ENCODE results near the gene PIGP.
"Not testable (repeated sequence)": the region's sequence is repeated elsewhere in the genome, so short reads cannot be mapped to it uniquely, and the experiment has no call there.

The PIGP gene

DNA sequence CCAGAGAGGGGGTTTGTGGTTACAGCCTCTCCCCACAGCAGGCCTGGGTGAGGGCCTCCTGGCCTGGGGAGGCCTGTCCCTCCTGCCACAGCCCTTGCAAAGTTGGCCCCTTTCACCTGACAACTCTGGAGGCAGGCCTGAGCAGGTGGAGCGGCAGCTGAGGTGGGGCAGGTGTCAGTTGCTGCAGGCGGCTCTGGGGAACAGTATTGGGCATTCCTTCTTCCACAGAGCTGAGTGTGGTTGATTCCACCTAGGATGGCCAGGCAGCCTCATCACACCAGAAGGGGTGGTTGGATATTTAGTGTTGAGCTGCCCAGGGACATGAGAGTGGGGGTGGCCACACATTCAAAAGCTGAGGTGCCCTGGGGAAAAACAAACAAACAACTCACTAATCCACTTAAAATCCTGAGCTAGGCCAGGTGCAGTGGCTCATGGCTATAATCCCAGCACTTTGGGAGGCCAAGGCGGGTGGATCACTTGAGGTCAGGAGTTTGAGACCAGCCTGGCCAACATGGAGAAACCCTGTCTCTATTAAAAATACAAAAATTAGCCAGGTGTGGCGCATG lies 31.1 kb downstream of the PIGP start:
- DNase-seq = no peak

DNA sequence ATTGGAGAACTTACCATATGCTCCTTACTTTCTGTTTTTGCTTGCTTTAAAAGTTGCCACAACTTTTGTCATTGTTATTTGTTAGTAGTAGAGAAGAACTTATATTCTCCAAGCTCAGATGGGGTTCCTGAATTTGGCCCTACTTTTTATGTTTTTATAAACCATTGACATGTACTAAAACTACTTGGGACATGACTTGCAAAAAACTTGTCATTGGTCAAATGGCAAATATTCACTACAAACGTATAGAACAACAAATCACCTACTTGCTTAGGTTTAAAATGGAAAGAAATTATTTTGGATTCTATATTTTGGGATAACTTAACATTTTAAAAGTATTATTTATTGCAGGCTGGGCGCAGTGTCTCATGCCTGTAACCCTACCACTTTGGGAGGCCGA lies 32.7 kb downstream of the PIGP start:
- no peak for DNase-seq

DNA sequence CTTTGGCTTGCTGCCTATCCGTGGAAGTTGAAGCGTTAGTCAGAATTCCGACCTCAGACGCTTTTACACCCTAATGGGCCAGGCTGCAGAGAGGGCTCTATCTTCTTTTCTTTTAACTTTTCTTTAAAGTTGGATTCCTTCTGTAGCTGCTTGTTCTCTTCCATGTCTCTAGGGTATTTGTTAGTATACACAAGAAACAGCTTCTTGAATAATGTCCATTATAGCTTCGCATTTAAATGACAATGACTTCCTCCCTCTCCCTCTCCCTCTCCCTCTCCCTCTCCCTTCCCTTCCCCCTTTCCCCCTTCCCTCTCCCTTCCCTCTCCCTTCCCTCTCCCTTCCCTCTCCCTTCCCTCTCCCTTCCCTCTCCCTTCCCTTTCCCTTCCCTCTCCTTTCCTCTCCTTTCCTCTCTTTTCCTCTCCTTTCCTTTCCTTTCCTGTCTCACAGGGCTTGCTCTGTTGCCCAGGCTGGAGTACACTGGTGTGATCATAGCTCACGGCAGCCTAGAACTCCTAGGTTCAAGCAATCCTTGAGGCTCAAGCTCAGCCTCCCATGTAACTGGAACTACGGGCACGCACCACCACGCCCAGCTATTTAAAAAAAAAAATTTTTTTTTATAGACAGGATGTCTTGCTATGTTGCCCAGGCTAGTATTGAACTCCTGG lies 33.3 kb downstream of the PIGP start:
- DNase-seq = no peak

DNA sequence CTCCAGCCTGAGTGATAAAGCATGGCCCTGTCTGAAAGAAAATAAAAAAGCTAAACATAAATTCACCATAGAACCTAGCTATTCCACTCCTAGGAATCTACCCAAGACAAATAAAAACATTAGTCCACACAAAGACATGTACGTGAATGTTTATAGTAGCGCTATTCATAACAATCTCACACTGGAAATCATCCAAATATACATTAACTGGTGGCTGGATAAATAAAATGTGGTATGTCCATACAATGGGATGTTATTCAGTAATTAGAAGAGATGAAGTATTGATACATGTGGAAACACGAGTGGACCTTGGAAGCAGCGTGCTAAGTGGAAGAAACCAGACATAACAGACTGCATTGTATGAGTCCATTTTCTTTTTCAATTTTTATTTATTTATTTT lies 36.7 kb downstream of the PIGP start:
- DNase-seq = no peak

DNA sequence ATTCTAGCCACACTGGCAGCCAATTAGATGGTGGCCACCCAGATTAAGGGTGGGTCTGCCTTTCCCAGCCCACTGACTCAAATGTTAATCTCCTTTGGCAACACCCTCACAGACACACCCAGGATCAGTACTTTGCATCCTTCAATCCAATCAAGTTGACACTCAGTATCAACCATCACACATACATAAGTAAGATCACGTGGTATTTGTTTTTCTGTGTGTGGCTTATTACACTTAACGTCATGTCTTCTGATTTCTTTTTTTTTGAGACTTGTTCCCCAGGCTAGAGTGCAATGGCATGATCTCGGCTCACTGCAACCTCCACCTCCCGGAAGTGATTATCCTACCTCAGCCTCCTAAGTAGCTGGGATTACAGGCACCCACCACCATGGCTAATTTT lies 38.5 kb downstream of the PIGP start:
- not testable (repeated sequence) for DNase-seq

DNA sequence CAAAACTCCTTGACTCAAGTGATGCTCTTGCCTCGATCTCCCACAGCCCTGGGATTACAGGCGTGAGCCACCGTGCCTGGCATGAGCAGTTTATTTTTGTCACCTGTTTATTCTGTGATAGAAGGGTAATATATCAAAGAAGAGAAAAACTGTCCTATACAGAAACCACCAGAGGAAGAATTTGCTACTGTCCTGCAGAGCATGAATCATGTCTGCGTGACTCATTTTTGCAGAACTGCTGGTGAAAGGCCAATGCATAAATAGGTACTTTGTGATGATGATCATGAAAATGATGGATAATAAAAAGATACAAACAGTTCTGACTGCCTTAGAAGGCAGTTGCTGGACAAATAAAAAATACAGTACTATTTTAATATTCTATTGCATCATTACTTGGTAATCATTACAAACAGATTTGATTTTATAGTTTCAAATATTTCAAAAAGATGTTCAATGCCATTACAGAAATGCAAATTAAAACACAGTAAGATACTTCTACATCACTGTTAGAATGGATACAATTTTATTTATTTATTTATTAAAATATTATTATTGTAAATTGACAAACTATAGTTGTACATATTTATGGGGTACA lies 39.9 kb downstream of the PIGP start:
- DNase-seq = no peak

DNA sequence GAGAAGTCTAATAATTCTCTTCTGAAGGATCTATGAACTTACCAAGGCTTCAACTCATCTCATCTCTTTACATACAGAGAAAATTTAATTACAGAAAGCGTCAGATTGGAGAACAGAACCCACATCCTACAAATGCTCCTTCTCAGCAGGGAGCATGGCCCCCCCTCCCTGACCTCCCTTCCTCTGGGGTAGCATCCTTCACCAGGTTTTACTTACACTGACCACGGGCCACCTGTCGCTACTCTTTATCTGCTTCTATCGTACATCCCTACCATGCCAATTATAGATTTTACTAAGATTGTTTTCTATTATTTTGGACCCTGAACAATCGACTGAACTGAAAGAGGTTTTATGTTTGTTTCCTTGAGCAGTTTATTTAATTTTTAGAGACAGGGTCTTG lies 40.6 kb downstream of the PIGP start:
- DNase-seq = no peak

DNA sequence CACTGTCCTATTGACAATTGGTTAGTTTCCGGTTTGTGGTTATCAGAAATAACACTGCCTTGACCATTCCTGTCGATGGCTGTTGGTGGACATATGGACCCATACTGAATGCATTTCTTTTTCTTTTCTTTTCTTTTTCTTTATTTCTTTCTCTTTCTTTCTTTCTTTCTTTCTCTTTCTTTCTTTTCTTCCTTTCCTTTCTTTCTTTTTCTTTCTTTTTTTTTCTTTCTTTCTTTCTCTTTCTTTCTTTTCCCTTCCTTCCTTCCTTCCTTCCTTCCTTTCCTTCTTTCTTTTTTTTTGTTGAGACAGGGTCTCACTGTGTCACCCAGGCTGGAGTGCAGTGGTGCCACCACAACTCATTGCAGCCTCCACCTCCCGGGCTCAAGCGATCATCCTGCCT lies 42.0 kb downstream of the PIGP start:
- DNase-seq = no peak

DNA sequence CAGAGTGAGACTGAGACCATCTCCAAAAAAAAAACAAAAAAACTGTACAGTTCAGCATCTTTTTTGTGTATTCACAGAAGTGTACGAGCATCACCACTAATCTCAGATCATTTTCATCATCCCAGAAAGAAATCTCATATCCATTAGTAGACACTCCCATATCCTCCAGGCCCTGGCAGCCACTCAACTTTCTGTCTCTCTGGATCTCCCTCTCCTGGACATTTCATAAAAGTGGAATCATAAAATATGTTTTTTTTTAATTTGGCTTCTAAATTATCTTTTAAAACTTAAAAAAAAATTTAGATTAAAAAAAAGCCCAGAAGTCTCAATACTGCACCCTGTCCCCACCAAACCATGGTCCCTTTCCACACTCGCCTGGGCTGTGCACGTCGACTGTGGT lies 44.3 kb downstream of the PIGP start:
- DNase-seq = no peak

DNA sequence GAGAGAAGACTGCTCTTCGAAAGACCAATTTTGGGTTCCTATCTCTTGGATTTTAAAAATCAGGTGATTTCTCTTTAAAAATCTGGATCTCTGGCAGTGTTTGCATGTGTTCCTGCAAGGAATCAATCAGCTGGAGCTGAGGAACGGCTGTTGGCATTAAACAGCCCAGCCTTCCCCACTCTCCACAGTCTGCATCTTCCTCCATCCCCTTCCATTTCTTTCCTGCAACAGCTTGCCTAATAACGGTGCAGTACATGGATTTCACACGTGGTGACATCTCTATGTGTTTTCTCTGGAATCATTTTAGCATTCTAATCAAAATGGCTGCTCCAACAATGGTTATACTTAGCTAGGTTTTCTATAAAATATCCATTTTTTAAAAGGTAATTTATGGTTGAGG lies 46.4 kb downstream of the PIGP start:
- DNase-seq = no peak

DNA sequence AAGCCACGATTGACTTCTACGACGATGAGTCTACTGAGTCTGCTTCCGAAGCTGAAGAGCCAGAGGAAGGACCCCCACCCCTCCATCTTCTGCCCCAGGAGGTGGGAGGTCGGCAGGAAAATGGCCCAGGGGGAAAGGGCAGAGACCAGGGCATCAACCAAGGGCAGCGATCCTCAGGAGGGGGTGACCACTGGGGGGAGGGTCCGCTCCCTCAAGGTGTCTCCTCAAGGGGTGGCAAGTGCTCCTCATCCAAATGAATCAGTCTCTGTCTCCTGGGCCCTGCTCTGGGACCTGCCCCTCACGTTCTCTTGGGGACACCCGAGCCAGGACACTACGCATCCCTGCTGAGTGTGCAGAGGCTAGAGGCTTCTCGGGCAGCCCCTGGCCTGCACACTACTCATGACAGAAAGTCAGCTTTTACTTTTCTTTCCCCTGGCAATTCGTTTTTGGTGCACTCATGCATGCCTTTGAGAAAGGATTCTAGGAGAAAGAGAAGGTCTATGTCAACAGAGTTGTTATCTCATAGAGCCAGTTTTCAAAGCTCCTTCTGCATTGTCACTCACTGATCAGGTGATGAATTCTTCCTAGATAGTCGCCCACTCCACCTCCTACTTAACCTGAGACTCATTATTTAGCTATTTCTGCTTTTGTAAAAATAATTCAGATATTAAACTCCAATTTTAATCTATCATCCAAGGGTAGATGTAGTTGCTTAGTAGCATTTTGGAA lies 54.8 kb downstream of the PIGP start:
- no peak for DNase-seq

Measured in CD4-positive, alpha-beta T cell treated with Interleukin-15 for 1 hour (primary cell).